ENCODE measurements around the gene CAPN13. TPM values are rescaled to one million over a fixed set of nuclear protein-coding genes. Genes with fewer than 3 reads are reported as not detected.

Gene CAPN13
- polyA plus RNA-seq, 1 donor (not counting 4 experiments of a cell fraction or from before 2014, with no cell fraction given): not detected

GRCh38 chr2:30733876-30734520 lies 73.2 kb downstream of the CAPN13 start:
- TF ChIP-seq CTCF (optimal IDR thresholded peaks at IDR 0.05 in 1 of 3, IDR thresholded peaks at IDR 0.05 in 1 of 3, conservative IDR thresholded peaks at IDR 0.05 in 1 of 3; ENCODE audit: extremely low read depth in 1 of 3, insufficient read depth in 2 of 3, low read length in 3 of 3) (no peak), EZH2 (IDR thresholded peaks at IDR 0.05; ENCODE audit: low read length) (no peak)
- Histone ChIP-seq H3K4me2 (ENCODE audit: control insufficient read depth, extremely low read depth, insufficient read depth, low read depth, low read length) (no peak overlapping the region), H3K4me3 (ENCODE audit: control insufficient read depth in 2 of 3, extremely low read depth in 1 of 3, insufficient read depth in 2 of 3, low read depth in 1 of 3, low read length in 3 of 3) (no peak overlapping the region), H3K36me3 (ENCODE audit: control insufficient read depth in 2 of 2, extremely low read depth in 1 of 2, insufficient read depth in 2 of 2, low read length in 2 of 2) (no peaks in the 10 kb centered on the region), H3K27me3 (ENCODE audit: control insufficient read depth, extremely low read depth, insufficient read depth, low read length) (peaks cover under 1% of the 10 kb centered on the region), H3K9me3 (ENCODE audit: control insufficient read depth, low read depth, low read length) (no peaks in the 10 kb centered on the region), H3K27ac (ENCODE audit: control insufficient read depth, insufficient read depth, low read length) (no peak overlapping the region), H2AFZ (ENCODE audit: control insufficient read depth, low read length) (no peak overlapping the region), H4K20me1 (ENCODE audit: control insufficient read depth, extremely low read depth, insufficient read depth, low read length) (no peaks in the 10 kb centered on the region), H3K9ac (ENCODE audit: control insufficient read depth, extremely low read depth, insufficient read depth, low read length) (no peak overlapping the region), H3K9me1 (ENCODE audit: control insufficient read depth, extremely low read depth, insufficient read depth, low read length) (no peaks in the 10 kb centered on the region), H3K79me2 (ENCODE audit: control insufficient read depth, insufficient read depth, low read length) (no peaks in the 10 kb centered on the region), H3K4me1 (ENCODE audit: control insufficient read depth, extremely low read depth, insufficient read depth, low read length) (peaks cover 4% of the 10 kb centered on the region)
- FAIRE-seq: no peak
- DNase-seq (ENCODE audit: low read depth, low spot score): no peak
- dilution Hi-C loops (cut with MboI; ENCODE audit: extremely low pct_ligation_motif_present, low sequenced_read_pairs): no loop called here

GRCh38 chr2:30732876-30733275 lies 74.4 kb downstream of the CAPN13 start:
- FAIRE-seq (no peak), DNase-seq (ENCODE audit: low read depth, low spot score) (no peak)
- Histone ChIP-seq H3K79me2 (ENCODE audit: control insufficient read depth, insufficient read depth, low read length) (no peaks in the 10 kb centered on the region), H4K20me1 (ENCODE audit: control insufficient read depth, extremely low read depth, insufficient read depth, low read length) (no peaks in the 10 kb centered on the region), H3K36me3 (ENCODE audit: control insufficient read depth in 2 of 2, extremely low read depth in 1 of 2, insufficient read depth in 2 of 2, low read length in 2 of 2) (no peaks in the 10 kb centered on the region), H2AFZ (ENCODE audit: control insufficient read depth, low read length) (no peak overlapping the region), H3K9me3 (ENCODE audit: control insufficient read depth, low read depth, low read length) (no peaks in the 10 kb centered on the region), H3K27me3 (ENCODE audit: control insufficient read depth, extremely low read depth, insufficient read depth, low read length) (peaks cover 2% of the 10 kb centered on the region), H3K27ac (ENCODE audit: control insufficient read depth, insufficient read depth, low read length) (no peak overlapping the region), H3K9me1 (ENCODE audit: control insufficient read depth, extremely low read depth, insufficient read depth, low read length) (no peaks in the 10 kb centered on the region), H3K9ac (ENCODE audit: control insufficient read depth, extremely low read depth, insufficient read depth, low read length) (no peak overlapping the region), H3K4me2 (ENCODE audit: control insufficient read depth, extremely low read depth, insufficient read depth, low read depth, low read length) (no peak overlapping the region), H3K4me3 (ENCODE audit: control insufficient read depth in 2 of 3, extremely low read depth in 1 of 3, insufficient read depth in 2 of 3, low read depth in 1 of 3, low read length in 3 of 3) (no peak overlapping the region), H3K4me1 (ENCODE audit: control insufficient read depth, extremely low read depth, insufficient read depth, low read length) (peaks cover 4% of the 10 kb centered on the region)
- dilution Hi-C loops (cut with MboI; ENCODE audit: extremely low pct_ligation_motif_present, low sequenced_read_pairs): no loop called here
- TF ChIP-seq CTCF (optimal IDR thresholded peaks at IDR 0.05 in 1 of 3, IDR thresholded peaks at IDR 0.05 in 1 of 3, conservative IDR thresholded peaks at IDR 0.05 in 1 of 3; ENCODE audit: extremely low read depth in 1 of 3, insufficient read depth in 2 of 3, low read length in 3 of 3) (no peak), EZH2 (IDR thresholded peaks at IDR 0.05; ENCODE audit: low read length) (no peak)

All from keratinocyte (primary cell).